ENCODE data around the gene ZNF226. TPM values are rescaled to one million over a fixed set of nuclear protein-coding genes. Genes with fewer than 3 reads are reported as not detected.

ZNF226 gene
- total and polyA plus RNA-seq, 9 of the 15 experiments (the other 6 are each of a cell fraction or from before 2014, with no cell fraction given): 6.2 to 19.4 (median 9.3) TPM

DNA sequence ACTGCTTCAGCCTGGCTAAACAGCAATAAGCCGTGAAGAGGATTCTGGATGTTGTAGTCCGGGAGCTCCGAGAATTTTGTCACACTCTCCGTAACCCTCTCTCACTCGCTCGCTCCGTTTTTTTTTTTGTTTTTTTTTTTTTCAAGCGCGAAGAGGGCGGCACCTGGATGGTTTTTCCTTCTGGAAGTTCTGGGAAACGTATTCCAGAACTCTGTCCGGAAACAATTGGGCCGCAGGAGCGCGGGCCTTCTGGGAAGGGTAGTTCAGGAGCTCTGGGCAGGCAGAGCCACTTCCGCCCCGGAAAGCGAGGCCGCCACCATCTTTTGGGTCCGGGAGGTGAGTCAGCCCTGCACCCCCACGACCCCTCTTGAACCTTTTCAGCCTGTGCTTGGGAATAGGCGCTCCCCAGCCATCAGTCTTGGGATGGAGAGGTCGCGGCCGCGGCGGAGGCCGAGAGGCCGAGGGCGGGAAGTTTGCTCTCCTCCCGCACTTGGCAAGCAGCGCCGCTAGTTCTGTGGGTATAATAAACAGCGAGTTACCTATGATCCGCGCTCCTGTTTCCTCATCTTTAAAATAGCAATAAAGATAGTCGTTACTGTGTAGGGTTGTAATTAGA lies 47.5 kb downstream of the ZNF226 start, which contains the start of gene ZNF227 (continued):
- peak; percentile 40; the same call in 1 of the 2 replicates for TF ChIP-seq ZNF384 (IDR thresholded peaks at IDR 0.05; ENCODE audit: low read depth, low read length)
- 0 out of 2 replicates have a peak, but pooled peaks have one; percentile 41 for TF ChIP-seq LCOR (CRISPR knock-in tag; IDR thresholded peaks at IDR 0.05)
- peak; percentile 87 for TF ChIP-seq GABPB1 (CRISPR knock-in tag; IDR thresholded peaks at IDR 0.05)
- peak; percentile 64 for TF ChIP-seq ETV1 (tag; conservative IDR thresholded peaks at IDR 0.05; ENCODE audit: low read depth)
- peak; percentile 76 for TF ChIP-seq POLR2A (conservative IDR thresholded peaks at IDR 0.05)
- TF ChIP-seq MAZ (CRISPR knock-in tag; conservative IDR thresholded peaks at IDR 0.05 in 1 of 2, IDR thresholded peaks at IDR 0.05 in 1 of 2): peak in 1 of 2 experiments; percentile 26; a peak in 1 of 4 replicates
- TF ChIP-seq, protein P1, sequence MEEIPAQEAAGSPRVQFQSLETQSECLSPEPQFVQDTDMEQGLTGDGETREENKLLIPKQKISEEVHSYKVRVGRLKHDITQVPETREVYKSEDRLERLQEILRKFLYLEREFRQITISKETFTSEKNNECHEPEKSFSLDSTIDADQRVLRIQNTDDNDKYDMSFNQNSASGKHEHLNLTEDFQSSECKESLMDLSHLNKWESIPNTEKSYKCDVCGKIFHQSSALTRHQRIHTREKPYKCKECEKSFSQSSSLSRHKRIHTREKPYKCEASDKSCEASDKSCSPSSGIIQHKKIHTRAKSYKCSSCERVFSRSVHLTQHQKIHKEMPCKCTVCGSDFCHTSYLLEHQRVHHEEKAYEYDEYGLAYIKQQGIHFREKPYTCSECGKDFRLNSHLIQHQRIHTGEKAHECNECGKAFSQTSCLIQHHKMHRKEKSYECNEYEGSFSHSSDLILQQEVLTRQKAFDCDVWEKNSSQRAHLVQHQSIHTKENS (CRISPR knock-in tag; IDR thresholded peaks at IDR 0.05): no peak
- TF ChIP-seq, protein P2, sequence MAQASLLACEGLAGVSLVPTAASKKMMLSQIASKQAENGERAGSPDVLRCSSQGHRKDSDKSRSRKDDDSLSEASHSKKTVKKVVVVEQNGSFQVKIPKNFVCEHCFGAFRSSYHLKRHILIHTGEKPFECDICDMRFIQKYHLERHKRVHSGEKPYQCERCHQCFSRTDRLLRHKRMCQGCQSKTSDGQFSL (CRISPR knock-in tag; IDR thresholded peaks at IDR 0.05): peak; percentile 96
- TF ChIP-seq, protein P2 (tag; IDR thresholded peaks at IDR 0.05): peak in 1 of 2 experiments; percentile 88; a peak in 2 of 4 replicates
- peak; percentile 46 for TF ChIP-seq EP400 (IDR thresholded peaks at IDR 0.05)
- TF ChIP-seq CBX3 (IDR thresholded peaks at IDR 0.05; ENCODE audit: borderline replicate concordance in 1 of 2, low read length in 2 of 2): 0 out of 3 replicates have a peak, but pooled peaks of 1 of the 2 experiments have one; percentile 7
- TF ChIP-seq ZNF79 (CRISPR knock-in tag; IDR thresholded peaks at IDR 0.05; ENCODE audit: low read depth): no peak
- TF ChIP-seq MAFK (IDR thresholded peaks at IDR 0.05; ENCODE audit: low read length): 0 out of 2 replicates have a peak, but pooled peaks have one; percentile 6
- peak in 1 of 2 experiments; percentile 74; a peak in 1 of 4 replicates for TF ChIP-seq KDM4B (IDR thresholded peaks at IDR 0.05; ENCODE audit: borderline replicate concordance in 2 of 2, low read depth in 1 of 2)
- no peak for TF ChIP-seq SETDB1 (IDR thresholded peaks at IDR 0.05; ENCODE audit: low read length)
- no peak for TF ChIP-seq CCNT2 (IDR thresholded peaks at IDR 0.05; ENCODE audit: borderline replicate concordance, extremely low read depth, insufficient read length, low read depth, low read length)
- 0 out of 4 replicates have a peak, but pooled peaks of 1 of the 2 experiments have one; percentile 33 for TF ChIP-seq HDAC1 (IDR thresholded peaks at IDR 0.05)
- peak; percentile 73 to 81 for TF ChIP-seq SIX5 (IDR thresholded peaks at IDR 0.05; ENCODE audit: borderline replicate concordance in 1 of 2, insufficient read depth in 1 of 2, low read depth in 1 of 2, low read length in 2 of 2)
- TF ChIP-seq JUND (IDR thresholded peaks at IDR 0.05; ENCODE audit: borderline replicate concordance, low read depth, low read length): peak; percentile 93
- peak; percentile 80; the same call in 2 of the 3 replicates for TF ChIP-seq JUND (tag; IDR thresholded peaks at IDR 0.05; ENCODE audit: borderline replicate concordance, low read depth, low read length)
- TF ChIP-seq, protein P3, sequence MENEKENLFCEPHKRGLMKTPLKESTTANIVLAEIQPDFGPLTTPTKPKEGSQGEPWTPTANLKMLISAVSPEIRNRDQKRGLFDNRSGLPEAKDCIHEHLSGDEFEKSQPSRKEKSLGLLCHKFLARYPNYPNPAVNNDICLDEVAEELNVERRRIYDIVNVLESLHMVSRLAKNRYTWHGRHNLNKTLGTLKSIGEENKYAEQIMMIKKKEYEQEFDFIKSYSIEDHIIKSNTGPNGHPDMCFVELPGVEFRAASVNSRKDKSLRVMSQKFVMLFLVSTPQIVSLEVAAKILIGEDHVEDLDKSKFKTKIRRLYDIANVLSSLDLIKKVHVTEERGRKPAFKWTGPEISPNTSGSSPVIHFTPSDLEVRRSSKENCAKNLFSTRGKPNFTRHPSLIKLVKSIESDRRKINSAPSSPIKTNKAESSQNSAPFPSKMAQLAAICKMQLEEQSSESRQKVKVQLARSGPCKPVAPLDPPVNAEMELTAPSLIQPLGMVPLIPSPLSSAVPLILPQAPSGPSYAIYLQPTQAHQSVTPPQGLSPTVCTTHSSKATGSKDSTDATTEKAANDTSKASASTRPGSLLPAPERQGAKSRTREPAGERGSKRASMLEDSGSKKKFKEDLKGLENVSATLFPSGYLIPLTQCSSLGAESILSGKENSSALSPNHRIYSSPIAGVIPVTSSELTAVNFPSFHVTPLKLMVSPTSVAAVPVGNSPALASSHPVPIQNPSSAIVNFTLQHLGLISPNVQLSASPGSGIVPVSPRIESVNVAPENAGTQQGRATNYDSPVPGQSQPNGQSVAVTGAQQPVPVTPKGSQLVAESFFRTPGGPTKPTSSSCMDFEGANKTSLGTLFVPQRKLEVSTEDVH (IDR thresholded peaks at IDR 0.05; ENCODE audit: low read depth, partially characterized antibody): peak; percentile 43
- peak; percentile 94 for TF ChIP-seq NR2C1 (IDR thresholded peaks at IDR 0.05)
- TF ChIP-seq NR2C1 (tag; IDR thresholded peaks at IDR 0.05): peak; percentile 97
- TF ChIP-seq NELFE (IDR thresholded peaks at IDR 0.05; ENCODE audit: insufficient read depth, insufficient read length): no peak
